ENCODE measurements around the gene VWA8. TPM values are rescaled to one million over a fixed set of nuclear protein-coding genes. Genes with fewer than 3 reads are reported as not detected.
A peak's percentile ranks its signal among the peaks of the same experiment; 100 is the strongest.
"Not testable (repeated sequence)": the region's sequence is repeated elsewhere in the genome, so short reads cannot be mapped to it uniquely, and the experiment has no call there.

The VWA8 gene
- total RNA-seq, 1 donor from 2014 or later, result 9.8 TPM

GRCh38 chr13:41650706-41651105 is 310.2 kb downstream of the VWA8 start:
- TF ChIP-seq, protein P1, sequence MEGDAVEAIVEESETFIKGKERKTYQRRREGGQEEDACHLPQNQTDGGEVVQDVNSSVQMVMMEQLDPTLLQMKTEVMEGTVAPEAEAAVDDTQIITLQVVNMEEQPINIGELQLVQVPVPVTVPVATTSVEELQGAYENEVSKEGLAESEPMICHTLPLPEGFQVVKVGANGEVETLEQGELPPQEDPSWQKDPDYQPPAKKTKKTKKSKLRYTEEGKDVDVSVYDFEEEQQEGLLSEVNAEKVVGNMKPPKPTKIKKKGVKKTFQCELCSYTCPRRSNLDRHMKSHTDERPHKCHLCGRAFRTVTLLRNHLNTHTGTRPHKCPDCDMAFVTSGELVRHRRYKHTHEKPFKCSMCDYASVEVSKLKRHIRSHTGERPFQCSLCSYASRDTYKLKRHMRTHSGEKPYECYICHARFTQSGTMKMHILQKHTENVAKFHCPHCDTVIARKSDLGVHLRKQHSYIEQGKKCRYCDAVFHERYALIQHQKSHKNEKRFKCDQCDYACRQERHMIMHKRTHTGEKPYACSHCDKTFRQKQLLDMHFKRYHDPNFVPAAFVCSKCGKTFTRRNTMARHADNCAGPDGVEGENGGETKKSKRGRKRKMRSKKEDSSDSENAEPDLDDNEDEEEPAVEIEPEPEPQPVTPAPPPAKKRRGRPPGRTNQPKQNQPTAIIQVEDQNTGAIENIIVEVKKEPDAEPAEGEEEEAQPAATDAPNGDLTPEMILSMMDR (conservative IDR thresholded peaks at IDR 0.05; ENCODE audit: low read depth, low read length), result no peak
- no peak for DNase-seq (ENCODE audit: low read depth)
- H3K4me3 ChIP-seq (ENCODE audit: low read depth, low read length), result no peak overlapping the region

- no peak overlapping the region for H3K4me3 ChIP-seq (ENCODE audit: low read depth, low read length)
- TF ChIP-seq, protein P1 (conservative IDR thresholded peaks at IDR 0.05; ENCODE audit: low read depth, low read length), result peak; percentile 51
- DNase-seq (ENCODE audit: low read depth), result no peak
These were observed 311.2 kb downstream of the VWA8 start for GRCh38 chr13:41649659-41650058.

DNA sequence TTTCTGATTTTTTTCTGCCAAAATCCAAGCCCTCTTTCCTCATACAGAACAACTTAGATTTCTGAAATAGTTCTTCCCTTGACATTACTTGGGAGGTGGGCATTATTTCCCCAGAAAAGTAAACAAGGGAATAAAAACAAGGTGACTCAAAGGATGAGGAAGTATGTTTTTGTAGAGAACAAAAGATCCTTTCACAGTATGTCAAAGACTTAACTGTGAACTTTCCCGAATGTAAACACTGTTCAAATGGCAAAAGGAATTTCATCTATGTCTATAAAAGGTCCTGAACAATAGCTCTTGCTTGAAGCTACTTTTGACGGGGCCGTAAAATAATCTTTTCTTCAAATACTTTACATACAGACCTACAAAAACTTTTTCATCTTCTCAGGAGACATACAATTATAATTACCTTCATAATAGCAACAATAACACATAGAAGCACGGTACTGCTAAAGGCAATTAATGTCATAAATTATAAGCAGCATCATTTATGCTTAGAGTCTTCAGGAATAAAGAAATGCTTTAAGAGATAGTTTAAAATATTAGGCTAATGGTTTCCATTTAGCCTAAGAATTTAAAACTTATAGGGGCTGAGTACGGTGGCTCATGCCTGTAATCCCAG is 312.5 kb downstream of the VWA8 start:
- TF ChIP-seq, protein P1 (conservative IDR thresholded peaks at IDR 0.05; ENCODE audit: low read depth, low read length), result no peak
- H3K4me3 ChIP-seq (ENCODE audit: low read depth, low read length), result no peak overlapping the region
- peak; percentile 23 for DNase-seq (ENCODE audit: low read depth)

DNA sequence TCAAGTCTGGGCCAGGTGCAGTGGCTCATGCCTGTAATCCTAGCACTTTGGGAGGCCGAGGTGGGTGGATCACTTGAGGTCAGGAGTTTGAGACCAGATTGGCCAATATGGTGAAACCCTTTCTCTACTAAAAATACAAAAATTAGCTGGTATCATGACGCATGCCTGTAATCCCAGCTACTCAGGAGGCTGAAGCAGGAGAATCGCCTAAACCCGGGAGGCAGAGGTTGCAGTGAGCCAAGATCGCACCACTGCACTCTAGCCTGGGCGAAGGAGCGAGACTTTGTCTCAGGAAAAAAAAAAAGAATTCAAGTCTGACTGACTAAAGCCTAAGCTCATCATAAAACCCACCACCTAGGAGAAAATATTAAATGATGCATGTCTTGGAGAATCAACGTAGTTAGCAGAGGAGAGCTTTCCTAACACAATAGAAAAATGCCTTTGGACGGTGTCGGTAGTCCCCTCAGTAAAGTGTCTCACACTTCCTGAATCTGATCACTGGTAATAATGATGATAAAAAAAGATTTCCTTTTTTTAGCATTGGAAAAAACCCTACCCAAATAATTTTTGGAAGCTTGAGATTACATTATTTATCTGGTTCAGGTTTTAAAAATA is 313.1 kb downstream of the VWA8 start:
- not testable (repeated sequence) for DNase-seq (ENCODE audit: low read depth); H3K4me3 ChIP-seq (ENCODE audit: low read depth, low read length)

DNA sequence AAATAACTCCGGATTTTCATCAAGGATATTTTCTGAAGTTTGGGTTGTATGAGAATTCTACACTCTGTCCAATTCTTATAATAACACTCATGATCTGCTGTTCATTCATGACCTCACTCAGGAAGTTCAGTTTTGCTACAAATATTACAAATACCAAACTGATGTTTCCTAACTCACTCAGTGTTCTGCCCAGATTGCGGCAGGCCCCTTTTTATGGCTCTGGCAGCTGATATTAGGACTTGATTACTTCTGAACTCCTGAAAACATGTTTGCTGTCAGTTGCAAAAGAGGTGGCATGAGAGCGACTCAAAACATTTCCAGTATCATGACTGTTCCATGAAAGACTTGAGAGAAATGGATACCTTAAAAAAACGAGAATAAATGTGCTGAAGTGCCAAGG is 315.6 kb downstream of the VWA8 start:
- H3K4me3 ChIP-seq (ENCODE audit: low read depth, low read length), result no peak overlapping the region
- TF ChIP-seq, protein P1 (conservative IDR thresholded peaks at IDR 0.05; ENCODE audit: low read depth, low read length), result no peak
- DNase-seq (ENCODE audit: low read depth), result peak; percentile 16

DNA sequence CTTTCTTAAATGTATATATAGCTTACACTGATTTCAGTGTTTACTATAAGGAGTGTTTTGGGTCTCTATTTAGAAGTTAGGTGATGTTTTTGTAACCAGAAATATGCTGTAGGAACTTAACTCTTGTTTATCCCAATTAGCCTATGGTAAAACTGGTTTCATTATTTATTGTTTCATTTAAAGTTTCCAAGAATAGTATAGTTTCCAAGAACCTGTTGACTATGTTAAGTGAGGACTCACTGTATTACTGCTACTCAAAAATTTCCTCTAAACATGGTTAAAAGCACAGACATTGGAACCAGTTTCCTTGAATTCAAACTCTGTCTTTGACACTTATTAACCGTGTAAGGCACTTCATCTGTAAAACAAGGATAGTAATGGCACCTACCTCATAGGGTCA is 316.2 kb downstream of the VWA8 start:
- no peak overlapping the region for H3K4me3 ChIP-seq (ENCODE audit: low read depth, low read length)
- no peak for DNase-seq (ENCODE audit: low read depth)
- TF ChIP-seq, protein P1 (conservative IDR thresholded peaks at IDR 0.05; ENCODE audit: low read depth, low read length), result no peak

- DNase-seq (ENCODE audit: low read depth), result no peak
- TF ChIP-seq, protein P1 (conservative IDR thresholded peaks at IDR 0.05; ENCODE audit: low read depth, low read length), result no peak
These were observed 317.4 kb downstream of the VWA8 start for GRCh38 chr13:41643507-41643906.

More at GRCh38 chr13:41643507-41643906, 317.4 kb downstream of the VWA8 start:
- H3K4me3 ChIP-seq (ENCODE audit: low read depth, low read length), result no peak overlapping the region
